ENCODE results near the gene ZNF469.

DNA sequence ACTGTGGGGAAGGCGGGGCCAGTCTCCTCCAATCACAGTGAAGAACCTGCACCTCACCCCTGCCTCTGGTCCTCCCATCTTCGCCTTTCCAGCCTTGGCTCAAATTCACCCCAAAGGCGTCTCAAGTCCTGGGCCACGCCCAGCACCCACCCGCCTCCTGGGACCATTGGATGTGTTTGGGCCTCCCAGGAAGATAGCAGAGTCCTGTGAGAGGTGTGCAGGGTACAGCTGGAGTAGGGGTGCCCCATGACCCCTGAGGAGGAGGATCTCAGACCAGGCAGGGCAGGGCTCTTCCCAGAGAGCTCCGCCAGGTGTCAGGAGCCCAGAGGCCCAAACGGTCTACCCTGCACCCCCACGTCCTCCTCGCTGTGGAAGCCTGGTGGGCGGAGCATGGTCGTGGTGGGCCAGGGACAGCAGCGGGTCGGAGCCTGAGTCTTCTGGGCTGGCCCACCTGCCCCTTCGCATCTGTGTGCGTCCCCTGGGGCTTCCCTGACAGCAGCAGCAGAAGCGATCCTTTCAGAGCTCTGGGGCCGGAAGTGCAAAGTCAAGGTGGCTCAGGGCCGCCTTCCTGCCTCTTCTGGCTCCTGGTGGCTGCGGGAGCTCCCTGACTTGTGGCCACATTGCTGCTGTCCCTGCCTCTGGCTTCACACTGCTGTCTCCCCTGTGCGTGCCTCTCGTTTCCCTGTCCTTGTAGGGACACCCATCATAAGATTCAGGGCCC, 34.9 kb upstream of the ZNF469 start:
- TF ChIP-seq, protein P1, sequence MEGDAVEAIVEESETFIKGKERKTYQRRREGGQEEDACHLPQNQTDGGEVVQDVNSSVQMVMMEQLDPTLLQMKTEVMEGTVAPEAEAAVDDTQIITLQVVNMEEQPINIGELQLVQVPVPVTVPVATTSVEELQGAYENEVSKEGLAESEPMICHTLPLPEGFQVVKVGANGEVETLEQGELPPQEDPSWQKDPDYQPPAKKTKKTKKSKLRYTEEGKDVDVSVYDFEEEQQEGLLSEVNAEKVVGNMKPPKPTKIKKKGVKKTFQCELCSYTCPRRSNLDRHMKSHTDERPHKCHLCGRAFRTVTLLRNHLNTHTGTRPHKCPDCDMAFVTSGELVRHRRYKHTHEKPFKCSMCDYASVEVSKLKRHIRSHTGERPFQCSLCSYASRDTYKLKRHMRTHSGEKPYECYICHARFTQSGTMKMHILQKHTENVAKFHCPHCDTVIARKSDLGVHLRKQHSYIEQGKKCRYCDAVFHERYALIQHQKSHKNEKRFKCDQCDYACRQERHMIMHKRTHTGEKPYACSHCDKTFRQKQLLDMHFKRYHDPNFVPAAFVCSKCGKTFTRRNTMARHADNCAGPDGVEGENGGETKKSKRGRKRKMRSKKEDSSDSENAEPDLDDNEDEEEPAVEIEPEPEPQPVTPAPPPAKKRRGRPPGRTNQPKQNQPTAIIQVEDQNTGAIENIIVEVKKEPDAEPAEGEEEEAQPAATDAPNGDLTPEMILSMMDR (conservative IDR thresholded peaks at IDR 0.05; ENCODE audit: low read depth, low read length) = no peak
- TF ChIP-seq EZH2 (IDR thresholded peaks at IDR 0.05; ENCODE audit: borderline replicate concordance, low read depth, low read length, poor library complexity, severe bottlenecking) = no peak

Measured in A673 (cell line).